ENCODE measurements around the gene RBM43. TPM values are rescaled to one million over a fixed set of nuclear protein-coding genes. Genes with fewer than 3 reads are reported as not detected.
"Not testable (repeated sequence)": the region's sequence is repeated elsewhere in the genome, so short reads cannot be mapped to it uniquely, and the experiment has no call there.

The RBM43 gene
- total RNA-seq, 1 donor from 2014 or later: 5.5 TPM

- H3K4me1 Mint-ChIP-seq (ENCODE audit: low read depth, unreplicated experiment): peaks cover 11% of the 10 kb centered on the region
- H3K9me3 ChIP-seq (ENCODE audit: insufficient read depth, low read depth, low read length): no peaks in the 10 kb centered on the region
- H3K27me3 ChIP-seq (ENCODE audit: insufficient read depth, low read length): no peaks in the 10 kb centered on the region
- no peaks in the 10 kb centered on the region for H3K9me3 Mint-ChIP-seq (ENCODE audit: unreplicated experiment)
- H3K9ac ChIP-seq (ENCODE audit: low read length): no peak overlapping the region
- TF ChIP-seq EZH2 (IDR thresholded peaks at IDR 0.05; ENCODE audit: insufficient read depth, low read length): no peak
- peak; percentile 90 for TF ChIP-seq CTCF (IDR thresholded peaks at IDR 0.05; ENCODE audit: insufficient read depth, low read depth, low read length)
- no peak overlapping the region for H3K4me3 Mint-ChIP-seq (ENCODE audit: unreplicated experiment)
- FAIRE-seq (no peak), DNase-seq (ENCODE audit: low read depth) (peak; percentile 69)
- H3K79me2 ChIP-seq (ENCODE audit: insufficient read depth, low read length): no peaks in the 10 kb centered on the region
- H3K4me1 ChIP-seq (ENCODE audit: insufficient read depth, low read length): peaks cover 3% of the 10 kb centered on the region
- no peaks in the 10 kb centered on the region for H3K36me3 Mint-ChIP-seq (ENCODE audit: low read depth, unreplicated experiment)
- H3K27me3 Mint-ChIP-seq (ENCODE audit: low read depth, unreplicated experiment): no peaks in the 10 kb centered on the region
- no peak overlapping the region for H3K27ac Mint-ChIP-seq (ENCODE audit: unreplicated experiment)
- peak overlapping the region; percentile 16 for H3K4me2 ChIP-seq (ENCODE audit: low read length)
- H3K27ac ChIP-seq (ENCODE audit: low read depth, low read length): peak overlapping the region; percentile 14
- H3K4me3 ChIP-seq (ENCODE audit: insufficient read depth, low read depth, low read length): no peak overlapping the region
- no peaks in the 10 kb centered on the region for H4K20me1 ChIP-seq (ENCODE audit: insufficient read depth, low read length)
- no peaks in the 10 kb centered on the region for H3K36me3 ChIP-seq (ENCODE audit: insufficient read depth, low read length)
- H2AFZ ChIP-seq (ENCODE audit: low read depth, low read length): no peak overlapping the region
These were observed 22.9 kb downstream of the RBM43 start for GRCh38 chr2:151238527-151239487.

DNA sequence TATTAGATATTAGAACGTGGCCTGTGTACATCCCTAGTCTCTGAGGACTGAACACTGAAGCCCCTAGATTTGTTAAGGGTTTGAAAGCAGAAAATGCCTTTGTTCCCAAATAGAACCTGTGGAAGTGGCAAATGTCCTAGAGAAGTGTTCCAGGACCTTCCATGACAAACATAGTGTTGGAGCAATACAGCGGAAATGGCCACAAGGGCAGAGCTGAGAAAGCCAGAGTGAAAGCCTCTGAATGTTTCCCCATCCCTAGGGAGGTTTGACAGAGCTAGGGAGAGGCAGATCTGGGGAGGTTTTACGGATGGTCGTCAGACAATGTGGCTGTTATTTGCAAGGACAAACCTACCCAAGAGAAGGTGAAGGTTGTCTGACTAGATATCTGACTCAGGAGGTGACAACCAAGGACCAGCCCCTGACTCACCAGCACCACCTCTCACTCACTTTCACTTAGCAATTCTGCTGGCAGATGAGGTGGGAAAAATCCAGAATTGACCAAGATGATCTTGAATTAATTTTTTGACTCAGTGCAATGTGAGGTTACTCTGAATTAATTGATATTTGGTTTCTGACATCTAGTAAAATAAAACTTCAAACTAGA is 24.1 kb downstream of the RBM43 start:
- no peaks in the 10 kb centered on the region for H3K9me3 ChIP-seq (ENCODE audit: insufficient read depth, low read depth, low read length)
- no peak overlapping the region for H3K4me2 ChIP-seq (ENCODE audit: low read length)
- H2AFZ ChIP-seq (ENCODE audit: low read depth, low read length): no peak overlapping the region
- FAIRE-seq (peak; percentile 50), DNase-seq (ENCODE audit: low read depth) (peak; percentile 7)
- no peak for TF ChIP-seq EZH2 (IDR thresholded peaks at IDR 0.05; ENCODE audit: insufficient read depth, low read length)
- no peak for TF ChIP-seq CTCF (IDR thresholded peaks at IDR 0.05; ENCODE audit: insufficient read depth, low read depth, low read length)
- peaks cover 3% of the 10 kb centered on the region for H3K4me1 ChIP-seq (ENCODE audit: insufficient read depth, low read length)
- no peaks in the 10 kb centered on the region for H3K27me3 ChIP-seq (ENCODE audit: insufficient read depth, low read length)
- H3K27ac ChIP-seq (ENCODE audit: low read depth, low read length): no peak overlapping the region
- H4K20me1 ChIP-seq (ENCODE audit: insufficient read depth, low read length): no peaks in the 10 kb centered on the region
- Mint-ChIP-seq H3K4me1 (ENCODE audit: low read depth, unreplicated experiment) (peaks cover 11% of the 10 kb centered on the region), H3K9me3 (ENCODE audit: unreplicated experiment) (no peaks in the 10 kb centered on the region), H3K36me3 (ENCODE audit: low read depth, unreplicated experiment) (no peaks in the 10 kb centered on the region), H3K4me3 (ENCODE audit: unreplicated experiment) (no peak overlapping the region), H3K27ac (ENCODE audit: unreplicated experiment) (no peak overlapping the region), H3K27me3 (ENCODE audit: low read depth, unreplicated experiment) (no peaks in the 10 kb centered on the region)
- H3K4me3 ChIP-seq (ENCODE audit: insufficient read depth, low read depth, low read length): no peak overlapping the region
- H3K79me2 ChIP-seq (ENCODE audit: insufficient read depth, low read length): no peaks in the 10 kb centered on the region
- H3K36me3 ChIP-seq (ENCODE audit: insufficient read depth, low read length): no peaks in the 10 kb centered on the region
- H3K9ac ChIP-seq (ENCODE audit: low read length): no peak overlapping the region

DNA sequence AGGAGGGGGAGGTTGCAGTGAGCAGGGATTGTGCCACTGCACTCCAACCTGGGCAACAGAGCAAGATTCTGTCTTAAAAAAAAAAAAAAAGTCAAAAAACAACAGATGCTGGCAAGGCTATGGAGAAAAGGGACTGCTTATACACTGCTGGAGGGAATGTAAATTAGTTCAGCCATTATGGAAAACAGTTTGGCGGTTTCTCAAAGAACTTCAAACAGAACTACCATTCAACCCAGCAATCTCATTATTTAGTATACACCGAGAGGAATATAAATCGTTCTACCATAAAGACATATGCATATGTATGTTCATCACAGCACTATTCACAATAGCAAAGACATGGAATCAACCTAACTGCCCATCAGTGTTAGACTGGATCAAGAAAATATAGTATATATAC is 27.9 kb downstream of the RBM43 start:
- not testable (repeated sequence) for H3K9me3 Mint-ChIP-seq (ENCODE audit: unreplicated experiment); H3K4me1 Mint-ChIP-seq (ENCODE audit: low read depth, unreplicated experiment); H3K27me3 ChIP-seq (ENCODE audit: insufficient read depth, low read length); H4K20me1 ChIP-seq (ENCODE audit: insufficient read depth, low read length); H3K27ac Mint-ChIP-seq (ENCODE audit: unreplicated experiment); H3K4me2 ChIP-seq (ENCODE audit: low read length); FAIRE-seq; H3K79me2 ChIP-seq (ENCODE audit: insufficient read depth, low read length); H3K36me3 Mint-ChIP-seq (ENCODE audit: low read depth, unreplicated experiment); H3K4me3 Mint-ChIP-seq (ENCODE audit: unreplicated experiment); H3K27me3 Mint-ChIP-seq (ENCODE audit: low read depth, unreplicated experiment); DNase-seq (ENCODE audit: low read depth); H3K9ac ChIP-seq (ENCODE audit: low read length); H3K4me3 ChIP-seq (ENCODE audit: insufficient read depth, low read depth, low read length); H3K27ac ChIP-seq (ENCODE audit: low read depth, low read length); H3K36me3 ChIP-seq (ENCODE audit: insufficient read depth, low read length); H2AFZ ChIP-seq (ENCODE audit: low read depth, low read length); H3K9me3 ChIP-seq (ENCODE audit: insufficient read depth, low read depth, low read length); H3K4me1 ChIP-seq (ENCODE audit: insufficient read depth, low read length)

GRCh38 chr2:151233288-151233687 is 28.4 kb downstream of the RBM43 start:
- H3K4me3 Mint-ChIP-seq (ENCODE audit: unreplicated experiment); H3K36me3 Mint-ChIP-seq (ENCODE audit: low read depth, unreplicated experiment); H3K27me3 Mint-ChIP-seq (ENCODE audit: low read depth, unreplicated experiment): not testable (repeated sequence)

More at GRCh38 chr2:151233288-151233687, 28.4 kb downstream of the RBM43 start:
- not testable (repeated sequence) for H2AFZ ChIP-seq (ENCODE audit: low read depth, low read length); H3K4me3 ChIP-seq (ENCODE audit: insufficient read depth, low read depth, low read length); H3K36me3 ChIP-seq (ENCODE audit: insufficient read depth, low read length); DNase-seq (ENCODE audit: low read depth); H3K27ac Mint-ChIP-seq (ENCODE audit: unreplicated experiment); H3K4me1 ChIP-seq (ENCODE audit: insufficient read depth, low read length); H3K9me3 Mint-ChIP-seq (ENCODE audit: unreplicated experiment); H3K27me3 ChIP-seq (ENCODE audit: insufficient read depth, low read length); H4K20me1 ChIP-seq (ENCODE audit: insufficient read depth, low read length); H3K4me2 ChIP-seq (ENCODE audit: low read length); H3K9ac ChIP-seq (ENCODE audit: low read length); H3K9me3 ChIP-seq (ENCODE audit: insufficient read depth, low read depth, low read length); H3K79me2 ChIP-seq (ENCODE audit: insufficient read depth, low read length); H3K4me1 Mint-ChIP-seq (ENCODE audit: low read depth, unreplicated experiment); FAIRE-seq; H3K27ac ChIP-seq (ENCODE audit: low read depth, low read length)

Measured in astrocyte (in vitro differentiated cells and primary cell).